ENCODE results near the gene TBX3.
A peak's percentile ranks its signal among the peaks of the same experiment; 100 is the strongest.

The TBX3 gene

DNA sequence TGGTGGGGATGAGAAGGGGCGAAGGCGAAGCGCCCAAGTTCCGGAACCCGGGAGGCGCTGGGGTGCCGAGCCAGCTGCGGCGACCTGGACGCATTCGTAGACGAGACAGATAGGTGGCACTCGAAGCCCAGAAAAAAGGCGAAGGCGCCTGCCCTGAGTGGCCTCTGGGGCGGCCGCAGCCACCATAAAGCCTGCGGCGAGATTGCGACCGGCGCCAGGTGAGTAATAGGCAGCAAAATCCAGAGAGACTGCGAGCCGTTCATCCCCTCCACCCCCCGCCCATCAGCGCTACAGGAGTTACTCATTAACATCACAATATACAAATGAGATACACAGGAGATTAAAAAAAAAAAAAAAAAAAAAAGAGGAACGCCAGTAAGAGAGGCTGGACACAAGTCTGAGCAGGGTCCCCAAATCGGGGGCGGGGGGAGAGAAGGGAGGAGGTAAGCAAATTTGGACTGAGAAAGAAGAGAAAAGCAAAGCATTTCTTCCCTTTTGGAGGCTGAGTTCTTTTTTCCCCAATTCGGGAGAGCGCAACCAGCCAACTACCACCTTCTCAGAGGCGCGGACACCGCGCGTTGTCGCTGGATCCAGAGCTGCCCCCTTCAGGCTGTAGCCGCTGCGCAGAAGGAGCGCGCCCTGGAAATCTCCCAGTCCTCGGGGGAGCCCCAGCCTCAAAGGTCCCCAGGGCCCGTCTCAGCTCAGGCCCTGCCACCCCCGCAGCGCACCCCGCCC lies 15.7 kb downstream of the TBX3 start:
- no peak overlapping the region for H2BK12ac ChIP-seq (ENCODE audit: low read length)
- no peak overlapping the region for H3K4ac ChIP-seq (ENCODE audit: low read length)
- no peak overlapping the region for H3K27ac ChIP-seq (replicated peaks; ENCODE audit: low read length)
- H3K79me1 ChIP-seq (ENCODE audit: low read depth, low read length): no peaks in the 10 kb centered on the region
- no peak overlapping the region for H4K8ac ChIP-seq (ENCODE audit: low read depth, low read length)
- H2BK5ac ChIP-seq (ENCODE audit: low read length): no peak overlapping the region
- no peak overlapping the region for H3K4me3 ChIP-seq (ENCODE audit: low read length in 2 of 2)
- no peak overlapping the region for H4K91ac ChIP-seq (ENCODE audit: low read depth, low read length, poor library complexity)
- no peak overlapping the region for H2BK15ac ChIP-seq (ENCODE audit: low read length)
- no peak for DNase-seq (ENCODE audit: low spot score)
- H2BK120ac ChIP-seq (ENCODE audit: low read depth, low read length): no peak overlapping the region
- no peak overlapping the region for H2AFZ ChIP-seq (ENCODE audit: low read length)
- peaks cover 50 to 96% (median 96%) of the 10 kb centered on the region in 3 experiments for H3K27me3 ChIP-seq (ENCODE audit: control insufficient read depth in 3 of 3, insufficient read depth in 3 of 3, low read depth in 1 of 3, low read length in 3 of 3)
- no peak overlapping the region for H3K23ac ChIP-seq (ENCODE audit: low read depth, low read length, poor library complexity)
- no peaks in the 10 kb centered on the region for H3K9me3 ChIP-seq (replicated peaks in 1 of 2; ENCODE audit: control insufficient read depth in 2 of 2, insufficient read depth in 1 of 2, low read depth in 1 of 2, low read length in 2 of 2)
- H3K14ac ChIP-seq (ENCODE audit: low read length): no peak overlapping the region
- H3K9ac ChIP-seq (ENCODE audit: low read depth, low read length, poor library complexity): no peak overlapping the region
- peaks cover 0 to 11% of the 10 kb centered on the region in 2 donors for H3K4me1 ChIP-seq (ENCODE audit: control insufficient read depth in 2 of 2, insufficient read depth in 1 of 2, low read depth in 1 of 2, low read length in 2 of 2)
- no CpG with 5 or more reads among the region's 46 CpGs for WGBS, 2 donors (ENCODE audit: extremely low coverage in 2 of 2, insufficient read length in 2 of 2, insufficient replicate concordance in 1 of 2)
- H3K36me3 ChIP-seq (replicated peaks in 1 of 2; ENCODE audit: control insufficient read depth in 2 of 2, insufficient read depth in 2 of 2, low read length in 2 of 2): no peaks in the 10 kb centered on the region
- H3K18ac ChIP-seq (ENCODE audit: low read length): no peak overlapping the region
- H2AK5ac ChIP-seq (ENCODE audit: low read depth, low read length): no peak overlapping the region
- peak overlapping the region; percentile 23 for H3K4me2 ChIP-seq (ENCODE audit: insufficient read depth, low read length, poor library complexity, severe bottlenecking)

- no peak overlapping the region for H3K27ac ChIP-seq (replicated peaks; ENCODE audit: low read length)
- DNase-seq (ENCODE audit: low spot score): no peak
- H2BK120ac ChIP-seq (ENCODE audit: low read depth, low read length): no peak overlapping the region
- no peak overlapping the region for H4K91ac ChIP-seq (ENCODE audit: low read depth, low read length, poor library complexity)
- no peaks in the 10 kb centered on the region for H3K36me3 ChIP-seq (replicated peaks in 1 of 2; ENCODE audit: control insufficient read depth in 2 of 2, insufficient read depth in 2 of 2, low read length in 2 of 2)
- H4K8ac ChIP-seq (ENCODE audit: low read depth, low read length): no peak overlapping the region
- H2AK5ac ChIP-seq (ENCODE audit: low read depth, low read length): no peak overlapping the region
- no peak overlapping the region for H2BK5ac ChIP-seq (ENCODE audit: low read length)
- no peak overlapping the region for H3K4ac ChIP-seq (ENCODE audit: low read length)
- H2AFZ ChIP-seq (ENCODE audit: low read length): no peak overlapping the region
- peaks cover 45 to 96% (median 96%) of the 10 kb centered on the region in 3 experiments for H3K27me3 ChIP-seq (ENCODE audit: control insufficient read depth in 3 of 3, insufficient read depth in 3 of 3, low read depth in 1 of 3, low read length in 3 of 3)
- H3K9me3 ChIP-seq (replicated peaks in 1 of 2; ENCODE audit: control insufficient read depth in 2 of 2, insufficient read depth in 1 of 2, low read depth in 1 of 2, low read length in 2 of 2): no peaks in the 10 kb centered on the region
- H3K79me1 ChIP-seq (ENCODE audit: low read depth, low read length): no peaks in the 10 kb centered on the region
- H3K4me3 ChIP-seq (ENCODE audit: low read length in 2 of 2): no peak overlapping the region
- no peak overlapping the region for H3K14ac ChIP-seq (ENCODE audit: low read length)
- no CpG with 5 or more reads among the region's 16 CpGs for WGBS, 2 donors (ENCODE audit: extremely low coverage in 2 of 2, insufficient read length in 2 of 2, insufficient replicate concordance in 1 of 2)
- no peak overlapping the region for H3K23ac ChIP-seq (ENCODE audit: low read depth, low read length, poor library complexity)
- H3K18ac ChIP-seq (ENCODE audit: low read length): no peak overlapping the region
- H3K4me1 ChIP-seq (ENCODE audit: control insufficient read depth in 2 of 2, insufficient read depth in 1 of 2, low read depth in 1 of 2, low read length in 2 of 2): peaks cover 0 to 11% of the 10 kb centered on the region in 2 donors
- H3K4me2 ChIP-seq (ENCODE audit: insufficient read depth, low read length, poor library complexity, severe bottlenecking): peak overlapping the region; percentile 51
- H2BK15ac ChIP-seq (ENCODE audit: low read length): no peak overlapping the region
- no peak overlapping the region for H3K9ac ChIP-seq (ENCODE audit: low read depth, low read length, poor library complexity)
- no peak overlapping the region for H2BK12ac ChIP-seq (ENCODE audit: low read length)
Observed at GRCh38 chr12:114667669-114668150, 16.3 kb downstream of the TBX3 start.

DNA sequence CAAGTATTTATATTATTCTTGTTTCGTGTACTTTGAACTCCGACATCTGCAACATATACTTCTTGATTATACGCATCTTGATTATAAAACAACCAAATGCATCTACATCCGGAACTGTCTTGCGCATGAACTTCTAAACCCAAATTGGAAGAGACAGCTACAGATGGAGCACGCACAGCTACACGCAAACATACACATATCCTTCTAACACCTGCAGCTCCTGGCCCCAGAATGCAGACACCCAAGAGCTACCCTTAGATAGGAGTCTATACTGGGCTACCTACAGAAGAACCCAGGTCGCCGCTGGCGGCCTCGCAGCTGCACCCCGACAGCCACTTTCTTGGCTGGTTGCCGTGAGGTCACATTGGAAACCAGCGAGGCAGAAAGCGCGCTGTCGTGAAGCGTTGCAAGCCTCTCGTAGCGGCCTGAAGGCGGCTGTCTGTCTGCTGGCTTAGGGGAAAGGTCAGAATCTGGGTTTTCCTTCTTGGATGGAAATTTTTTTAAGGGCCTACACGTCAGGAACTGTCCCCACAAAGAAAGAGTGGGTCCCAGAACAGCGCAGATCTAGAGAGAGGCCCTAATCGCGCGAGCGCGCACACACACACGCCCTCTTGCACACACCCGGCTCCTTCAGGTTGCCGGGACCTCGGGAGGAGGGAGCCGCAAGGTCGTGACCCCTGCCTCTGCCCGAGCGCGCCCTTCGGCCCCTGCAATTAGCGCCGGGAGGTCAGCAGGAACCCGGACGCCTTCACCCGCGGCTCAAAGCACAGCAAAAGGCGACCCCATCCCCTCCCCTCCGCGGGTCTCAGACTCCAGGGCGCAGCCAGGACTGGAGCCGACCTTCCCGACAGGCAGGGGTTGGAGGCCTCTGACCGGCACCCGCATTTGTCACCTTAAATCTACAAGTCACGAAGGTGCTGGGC lies 17.0 kb downstream of the TBX3 start:
- Histone ChIP-seq H4K8ac (ENCODE audit: low read depth, low read length) (no peak overlapping the region), H3K27ac (replicated peaks; ENCODE audit: low read length) (no peak overlapping the region), H3K27me3 (ENCODE audit: control insufficient read depth in 3 of 3, insufficient read depth in 3 of 3, low read depth in 1 of 3, low read length in 3 of 3) (peaks cover 44 to 90% (median 89%) of the 10 kb centered on the region in 3 experiments), H3K4me1 (ENCODE audit: control insufficient read depth in 2 of 2, insufficient read depth in 1 of 2, low read depth in 1 of 2, low read length in 2 of 2) (peaks cover 0 to 11% of the 10 kb centered on the region in 2 donors), H2AK5ac (ENCODE audit: low read depth, low read length) (no peak overlapping the region), H2BK120ac (ENCODE audit: low read depth, low read length) (no peak overlapping the region), H3K4ac (ENCODE audit: low read length) (no peak overlapping the region), H2AFZ (ENCODE audit: low read length) (no peak overlapping the region), H3K9ac (ENCODE audit: low read depth, low read length, poor library complexity) (no peak overlapping the region), H3K4me3 (ENCODE audit: low read length in 2 of 2) (no peak overlapping the region), H3K79me1 (ENCODE audit: low read depth, low read length) (no peaks in the 10 kb centered on the region), H3K18ac (ENCODE audit: low read length) (no peak overlapping the region), H2BK5ac (ENCODE audit: low read length) (no peak overlapping the region), H2BK15ac (ENCODE audit: low read length) (no peak overlapping the region), H3K36me3 (replicated peaks in 1 of 2; ENCODE audit: control insufficient read depth in 2 of 2, insufficient read depth in 2 of 2, low read length in 2 of 2) (no peaks in the 10 kb centered on the region), H3K4me2 (ENCODE audit: insufficient read depth, low read length, poor library complexity, severe bottlenecking) (peak overlapping the region; percentile 51), H3K14ac (ENCODE audit: low read length) (no peak overlapping the region), H2BK12ac (ENCODE audit: low read length) (no peak overlapping the region), H3K23ac (ENCODE audit: low read depth, low read length, poor library complexity) (no peak overlapping the region), H3K9me3 (replicated peaks in 1 of 2; ENCODE audit: control insufficient read depth in 2 of 2, insufficient read depth in 1 of 2, low read depth in 1 of 2, low read length in 2 of 2) (no peaks in the 10 kb centered on the region), H4K91ac (ENCODE audit: low read depth, low read length, poor library complexity) (no peak overlapping the region)
- no peak for DNase-seq (ENCODE audit: low spot score)
- no CpG with 5 or more reads among the region's 53 CpGs for WGBS, 2 donors (ENCODE audit: extremely low coverage in 2 of 2, insufficient read length in 2 of 2, insufficient replicate concordance in 1 of 2)

Measured in neuronal stem cell (in vitro differentiated cells).